ENCODE results near the gene ASIC3.

The ASIC3 gene

GRCh38 chr7:151032936-151033863, 15.1 kb upstream of the ASIC3 start:
- no peak for DNase-seq (ENCODE audit: low spot score)
- no peak overlapping the region for H4K8ac ChIP-seq (ENCODE audit: low read depth, low read length)

GRCh38 chr7:151033864-151034249, 14.5 kb upstream of the ASIC3 start:
- Histone ChIP-seq H3K4ac (ENCODE audit: low read length) (no peak overlapping the region), H3K9me3 (replicated peaks in 1 of 2; ENCODE audit: control insufficient read depth in 2 of 2, insufficient read depth in 1 of 2, low read depth in 1 of 2, low read length in 2 of 2) (no peaks in the 10 kb centered on the region), H3K9ac (ENCODE audit: low read depth, low read length, poor library complexity) (peak overlapping the region; percentile 30)

More at GRCh38 chr7:151032936-151033863, 15.1 kb upstream of the ASIC3 start:
- H3K4me1 ChIP-seq (ENCODE audit: control insufficient read depth in 2 of 2, insufficient read depth in 1 of 2, low read depth in 1 of 2, low read length in 2 of 2): peaks cover 0 to 4% of the 10 kb centered on the region in 2 donors
- no peak overlapping the region for H2BK15ac ChIP-seq (ENCODE audit: low read length)
- WGBS, 2 donors (ENCODE audit: extremely low coverage in 2 of 2, insufficient read length in 2 of 2, insufficient replicate concordance in 1 of 2): no CpG with 5 or more reads among the region's 17 CpGs
- H3K9ac ChIP-seq (ENCODE audit: low read depth, low read length, poor library complexity): peak overlapping the region; percentile 24
- no peak overlapping the region for H3K4me2 ChIP-seq (ENCODE audit: insufficient read depth, low read length, poor library complexity, severe bottlenecking)
- no peaks in the 10 kb centered on the region for H3K9me3 ChIP-seq (replicated peaks in 1 of 2; ENCODE audit: control insufficient read depth in 2 of 2, insufficient read depth in 1 of 2, low read depth in 1 of 2, low read length in 2 of 2)
- no peak overlapping the region for H3K18ac ChIP-seq (ENCODE audit: low read length)
- H2AK5ac ChIP-seq (ENCODE audit: low read depth, low read length): no peak overlapping the region
- H3K79me1 ChIP-seq (ENCODE audit: low read depth, low read length): no peaks in the 10 kb centered on the region
- H4K91ac ChIP-seq (ENCODE audit: low read depth, low read length, poor library complexity): no peak overlapping the region
- peak overlapping the region; percentile 29 for H3K23ac ChIP-seq (ENCODE audit: low read depth, low read length, poor library complexity)
- H2BK120ac ChIP-seq (ENCODE audit: low read depth, low read length): no peak overlapping the region
- H3K27me3 ChIP-seq (ENCODE audit: control insufficient read depth in 3 of 3, insufficient read depth in 3 of 3, low read depth in 1 of 3, low read length in 3 of 3): no peaks in the 10 kb centered on the region
- no peak overlapping the region for H2BK12ac ChIP-seq (ENCODE audit: low read length)
- no peak overlapping the region for H3K14ac ChIP-seq (ENCODE audit: low read length)
- no peak overlapping the region for H2BK5ac ChIP-seq (ENCODE audit: low read length)
- H2AFZ ChIP-seq (ENCODE audit: low read length): no peak overlapping the region
- no peak overlapping the region for H3K4ac ChIP-seq (ENCODE audit: low read length)
- H3K36me3 ChIP-seq (replicated peaks in 1 of 2; ENCODE audit: control insufficient read depth in 2 of 2, insufficient read depth in 2 of 2, low read length in 2 of 2): peaks cover 12 to 41% of the 10 kb centered on the region in 2 donors
- H3K4me3 ChIP-seq (ENCODE audit: low read length in 2 of 2): no peak overlapping the region
- no peak overlapping the region for H3K27ac ChIP-seq (replicated peaks; ENCODE audit: low read length)

GRCh38 chr7:151034312-151035025, 13.9 kb upstream of the ASIC3 start:
- Histone ChIP-seq H3K18ac (ENCODE audit: low read length) (no peak overlapping the region), H3K23ac (ENCODE audit: low read depth, low read length, poor library complexity) (no peak overlapping the region), H2BK5ac (ENCODE audit: low read length) (no peak overlapping the region), H3K9me3 (replicated peaks in 1 of 2; ENCODE audit: control insufficient read depth in 2 of 2, insufficient read depth in 1 of 2, low read depth in 1 of 2, low read length in 2 of 2) (no peaks in the 10 kb centered on the region), H3K4ac (ENCODE audit: low read length) (no peak overlapping the region), H2AK5ac (ENCODE audit: low read depth, low read length) (no peak overlapping the region), H3K14ac (ENCODE audit: low read length) (no peak overlapping the region), H4K8ac (ENCODE audit: low read depth, low read length) (no peak overlapping the region), H3K4me2 (ENCODE audit: insufficient read depth, low read length, poor library complexity, severe bottlenecking) (no peak overlapping the region), H2BK120ac (ENCODE audit: low read depth, low read length) (no peak overlapping the region), H4K91ac (ENCODE audit: low read depth, low read length, poor library complexity) (no peak overlapping the region), H2BK15ac (ENCODE audit: low read length) (no peak overlapping the region), H3K36me3 (replicated peaks in 1 of 2; ENCODE audit: control insufficient read depth in 2 of 2, insufficient read depth in 2 of 2, low read length in 2 of 2) (peaks cover 13 to 41% of the 10 kb centered on the region in 2 donors), H2AFZ (ENCODE audit: low read length) (no peak overlapping the region), H3K9ac (ENCODE audit: low read depth, low read length, poor library complexity) (no peak overlapping the region), H3K79me1 (ENCODE audit: low read depth, low read length) (no peaks in the 10 kb centered on the region), H3K4me1 (ENCODE audit: control insufficient read depth in 2 of 2, insufficient read depth in 1 of 2, low read depth in 1 of 2, low read length in 2 of 2) (peaks cover 0 to 9% of the 10 kb centered on the region in 2 donors), H3K27ac (replicated peaks; ENCODE audit: low read length) (no peak overlapping the region), H3K4me3 (ENCODE audit: low read length in 2 of 2) (no peak overlapping the region), H3K27me3 (ENCODE audit: control insufficient read depth in 3 of 3, insufficient read depth in 3 of 3, low read depth in 1 of 3, low read length in 3 of 3) (no peaks in the 10 kb centered on the region), H2BK12ac (ENCODE audit: low read length) (no peak overlapping the region)
- WGBS, 2 donors (ENCODE audit: extremely low coverage in 2 of 2, insufficient read length in 2 of 2, insufficient replicate concordance in 1 of 2): no CpG with 5 or more reads among the region's 21 CpGs
- DNase-seq (ENCODE audit: low spot score): no peak

More at GRCh38 chr7:151033864-151034249, 14.5 kb upstream of the ASIC3 start:
- Histone ChIP-seq H2BK5ac (ENCODE audit: low read length) (no peak overlapping the region), H3K4me2 (ENCODE audit: insufficient read depth, low read length, poor library complexity, severe bottlenecking) (no peak overlapping the region), H3K4me3 (ENCODE audit: low read length in 2 of 2) (no peak overlapping the region), H2BK15ac (ENCODE audit: low read length) (no peak overlapping the region), H2AFZ (ENCODE audit: low read length) (no peak overlapping the region), H3K14ac (ENCODE audit: low read length) (no peak overlapping the region), H3K18ac (ENCODE audit: low read length) (no peak overlapping the region), H3K4me1 (ENCODE audit: control insufficient read depth in 2 of 2, insufficient read depth in 1 of 2, low read depth in 1 of 2, low read length in 2 of 2) (peaks cover 3% of the 10 kb centered on the region in 2 donors), H4K8ac (ENCODE audit: low read depth, low read length) (no peak overlapping the region), H3K27me3 (ENCODE audit: control insufficient read depth in 3 of 3, insufficient read depth in 3 of 3, low read depth in 1 of 3, low read length in 3 of 3) (no peaks in the 10 kb centered on the region), H3K79me1 (ENCODE audit: low read depth, low read length) (no peaks in the 10 kb centered on the region), H3K27ac (replicated peaks; ENCODE audit: low read length) (no peak overlapping the region), H4K91ac (ENCODE audit: low read depth, low read length, poor library complexity) (no peak overlapping the region), H3K36me3 (replicated peaks in 1 of 2; ENCODE audit: control insufficient read depth in 2 of 2, insufficient read depth in 2 of 2, low read length in 2 of 2) (peaks cover 13 to 41% of the 10 kb centered on the region in 2 donors), H3K23ac (ENCODE audit: low read depth, low read length, poor library complexity) (no peak overlapping the region), H2BK12ac (ENCODE audit: low read length) (no peak overlapping the region), H2BK120ac (ENCODE audit: low read depth, low read length) (no peak overlapping the region), H2AK5ac (ENCODE audit: low read depth, low read length) (no peak overlapping the region)
- WGBS, 2 donors (ENCODE audit: extremely low coverage in 2 of 2, insufficient read length in 2 of 2, insufficient replicate concordance in 1 of 2): no CpG with 5 or more reads among the region's 5 CpGs
- DNase-seq (ENCODE audit: low spot score): no peak
